T-helper 1 cell (primary cell): ENCODE results near the gene ZMYND19.
"Not testable (repeated sequence)": the region's sequence is repeated elsewhere in the genome, so short reads cannot be mapped to it uniquely, and the experiment has no call there.

ENCODE experiments used
- DNase-seq, 5 donors: peaks; one replicate each; pipeline ENCODE4 v3.0.0-alpha.2; 2012 to 2020
- total RNA-seq, 4 donors: gene quantifications; one replicate each; lab custom pipeline; 2026; lab: John Stamatoyannopoulos, UW

Gene ZMYND19
- 10.8 to 23.3 (median 13.1) reads per million in 4 donors for total RNA-seq

- peak; percentile 83 to 93 (median 85) for DNase-seq
Measured at GRCh38 chr9:137590469-137591383, at the start of gene ZMYND19. TSS of gene ZMYND19 (minus strand) at chr9:137590512. CDS start at chr9:137590263, 249 bp downstream.

- peak in 1 of 5 donors; percentile 49 for DNase-seq
Measured at GRCh38 chr9:137639303-137640051, 49.2 kb upstream of the ZMYND19 start.

- no peak for DNase-seq
Measured at GRCh38 chr9:137638680-137639079, 48.4 kb upstream of the ZMYND19 start.

- no peak for DNase-seq
Measured at GRCh38 chr9:137634016-137634415, 43.7 kb upstream of the ZMYND19 start.

GRCh38 chr9:137632230-137633161 is 42.2 kb upstream of the ZMYND19 start:
- no peak for DNase-seq

GRCh38 chr9:137631345-137632229 is 41.3 kb upstream of the ZMYND19 start:
- no peak for DNase-seq

GRCh38 chr9:137630679-137631078 is 40.4 kb upstream of the ZMYND19 start:
- no peak for DNase-seq

- DNase-seq: no peak
Measured at GRCh38 chr9:137630126-137630525, 39.8 kb upstream of the ZMYND19 start.

- not testable (repeated sequence) for DNase-seq
Measured at GRCh38 chr9:137627406-137627805, 37.1 kb upstream of the ZMYND19 start.

GRCh38 chr9:137626464-137626863 is 36.2 kb upstream of the ZMYND19 start:
- no peak for DNase-seq

GRCh38 chr9:137622211-137622610 is 31.9 kb upstream of the ZMYND19 start:
- not testable (repeated sequence) for DNase-seq

- DNase-seq: no peak
Measured at GRCh38 chr9:137621131-137621757, 30.9 kb upstream of the ZMYND19 start.

- DNase-seq: no peak
Measured at GRCh38 chr9:137620581-137620980, 30.3 kb upstream of the ZMYND19 start.

- no peak for DNase-seq
Measured at GRCh38 chr9:137620048-137620405, 29.7 kb upstream of the ZMYND19 start.

- DNase-seq: peak in 1 of 5 donors; percentile 30
Measured at GRCh38 chr9:137619240-137620047, 29.1 kb upstream of the ZMYND19 start.

GRCh38 chr9:137618105-137619067 is 28.1 kb upstream of the ZMYND19 start, which contains the start of gene EHMT1:
TSS of gene EHMT1 (plus strand) at chr9:137619005. CDS start at chr9:137619029, 24 bp downstream.
- peak; percentile 81 to 92 (median 83) for DNase-seq

GRCh38 chr9:137615387-137615871 is 25.1 kb upstream of the ZMYND19 start:
- DNase-seq: no peak

- no peak for DNase-seq
Measured at GRCh38 chr9:137614631-137615386, 24.5 kb upstream of the ZMYND19 start.
